Chondrocyte (in vitro differentiated cells): ENCODE results near the gene UNC13C. TPM values are rescaled to one million over a fixed set of nuclear protein-coding genes. Genes with fewer than 3 reads are reported as not detected.

ENCODE experiments used
- DNase-seq: peaks from one replicate; pipeline ENCODE4 v3.0.0; 2021; ENCODE audit warnings: mixed read lengths, low spot score
- H3K27ac Mint-ChIP-seq: one replicate; pipeline ENCODE4 v1.8.0; 2021; ENCODE audit warnings: mild to moderate bottlenecking, moderate library complexity, mixed read lengths; ENCODE audit not compliant: unreplicated experiment
- H3K27me3 Mint-ChIP-seq: 2 replicates; pipeline ENCODE4 v1.8.0; 2021; ENCODE audit warnings: low read depth, mixed read lengths
- H3K36me3 Mint-ChIP-seq: 2 replicates; pipeline ENCODE4 v1.8.0; 2021; ENCODE audit warnings: low read depth, mixed read lengths
- H3K4me1 Mint-ChIP-seq: 2 replicates; pipeline ENCODE4 v1.8.0; 2021; ENCODE audit warnings: low read depth, mild to moderate bottlenecking, mixed read lengths
- H3K4me3 Mint-ChIP-seq: one replicate; pipeline ENCODE4 v1.8.0; 2021; ENCODE audit warnings: mild to moderate bottlenecking, moderate library complexity, mixed read lengths; ENCODE audit not compliant: unreplicated experiment
- H3K9me3 Mint-ChIP-seq: 2 replicates; pipeline ENCODE4 v1.8.0; 2021; ENCODE audit warnings: low read depth, mixed read lengths
- total RNA-seq: library from RNA; stranded (reverse); gene quantifications from 3 replicates; pipeline ENCODE4 v1.2.1, GENCODE V29; 2021
- TF ChIP-seq, protein P1 (sequence below): fragments of 200-600 bp; sonication (generic); IDR thresholded peaks from 2 replicates; pipeline ENCODE4 v1.5.0; 2021; ENCODE audit warnings: antibody characterized with exemption, mild to moderate bottlenecking, moderate library complexity

Gene UNC13C
- total RNA-seq, 1 donor from 2014 or later, result 0.15 TPM

DNA sequence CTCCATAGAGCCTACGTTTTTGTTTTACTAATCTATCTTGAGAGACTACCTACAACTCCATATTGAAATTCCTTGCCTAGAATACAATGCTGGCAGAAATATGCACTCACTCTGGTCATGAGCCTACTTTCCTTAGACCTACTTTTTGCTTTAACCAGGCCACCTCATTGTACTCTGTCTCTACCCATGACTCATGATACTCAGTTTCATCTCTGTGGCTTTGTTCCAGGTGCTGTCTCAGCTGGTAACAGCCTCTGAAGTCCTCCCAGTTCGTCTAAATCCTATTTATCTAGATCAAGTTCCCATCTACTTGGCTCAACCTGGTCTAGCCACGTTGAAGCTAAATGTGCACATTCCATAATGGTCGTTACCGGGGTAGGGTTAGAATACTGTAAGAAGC, 682.1 kb downstream of the UNC13C start:
- Mint-ChIP-seq H3K9me3 (peaks cover 5% of the 10 kb centered on the region), H3K4me1 (no peaks in the 10 kb centered on the region), H3K4me3 (no peak overlapping the region), H3K36me3 (no peaks in the 10 kb centered on the region), H3K27me3 (no peaks in the 10 kb centered on the region), H3K27ac (no peak overlapping the region)
- TF ChIP-seq, protein P1, sequence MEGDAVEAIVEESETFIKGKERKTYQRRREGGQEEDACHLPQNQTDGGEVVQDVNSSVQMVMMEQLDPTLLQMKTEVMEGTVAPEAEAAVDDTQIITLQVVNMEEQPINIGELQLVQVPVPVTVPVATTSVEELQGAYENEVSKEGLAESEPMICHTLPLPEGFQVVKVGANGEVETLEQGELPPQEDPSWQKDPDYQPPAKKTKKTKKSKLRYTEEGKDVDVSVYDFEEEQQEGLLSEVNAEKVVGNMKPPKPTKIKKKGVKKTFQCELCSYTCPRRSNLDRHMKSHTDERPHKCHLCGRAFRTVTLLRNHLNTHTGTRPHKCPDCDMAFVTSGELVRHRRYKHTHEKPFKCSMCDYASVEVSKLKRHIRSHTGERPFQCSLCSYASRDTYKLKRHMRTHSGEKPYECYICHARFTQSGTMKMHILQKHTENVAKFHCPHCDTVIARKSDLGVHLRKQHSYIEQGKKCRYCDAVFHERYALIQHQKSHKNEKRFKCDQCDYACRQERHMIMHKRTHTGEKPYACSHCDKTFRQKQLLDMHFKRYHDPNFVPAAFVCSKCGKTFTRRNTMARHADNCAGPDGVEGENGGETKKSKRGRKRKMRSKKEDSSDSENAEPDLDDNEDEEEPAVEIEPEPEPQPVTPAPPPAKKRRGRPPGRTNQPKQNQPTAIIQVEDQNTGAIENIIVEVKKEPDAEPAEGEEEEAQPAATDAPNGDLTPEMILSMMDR, result no peak
- DNase-seq, result no peak

DNA sequence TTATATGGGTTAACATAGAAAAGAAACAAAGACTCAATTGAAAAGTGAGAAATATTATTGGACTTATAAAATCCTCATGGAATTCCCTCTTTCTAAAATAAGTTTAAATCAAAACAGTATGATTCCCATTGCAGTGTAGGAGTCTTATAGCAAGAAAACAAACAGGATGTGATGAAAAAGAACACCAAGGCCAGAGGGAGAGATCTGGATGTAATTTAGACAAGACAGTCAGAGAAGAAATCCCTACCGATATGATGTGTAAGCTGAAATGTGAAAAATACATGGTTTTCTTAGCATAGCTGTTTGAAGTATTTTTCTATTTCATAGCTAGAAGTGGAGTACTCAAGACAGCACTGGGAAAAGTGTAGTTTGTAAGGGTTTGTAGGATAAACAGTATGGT, 697.0 kb downstream of the UNC13C start:
- Mint-ChIP-seq H3K4me1 (no peaks in the 10 kb centered on the region), H3K27ac (no peak overlapping the region), H3K9me3 (peaks cover 34% of the 10 kb centered on the region), H3K36me3 (no peaks in the 10 kb centered on the region), H3K27me3 (no peaks in the 10 kb centered on the region), H3K4me3 (no peak overlapping the region)
- DNase-seq, result no peak
- TF ChIP-seq, protein P1, result no peak

DNA sequence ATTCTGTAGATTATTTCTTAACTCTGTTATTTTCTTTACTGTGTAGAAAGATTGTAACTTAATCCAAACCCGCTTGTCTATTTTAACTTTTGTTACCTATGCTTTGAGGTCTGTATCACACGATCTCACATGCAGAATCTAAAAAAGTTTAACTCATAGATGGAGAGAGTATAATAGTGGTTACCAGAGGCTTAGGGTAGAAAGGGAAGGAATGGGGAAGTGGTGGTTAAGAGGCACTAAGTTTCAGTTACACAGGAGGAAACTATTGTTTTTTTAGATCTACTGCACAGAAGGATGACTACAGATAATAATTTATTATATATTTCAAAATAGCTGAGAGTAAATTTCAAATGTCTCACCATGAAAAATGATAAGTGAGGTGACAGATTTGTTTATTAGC, 703.3 kb downstream of the UNC13C start:
- Mint-ChIP-seq H3K36me3 (no peaks in the 10 kb centered on the region), H3K9me3 (no peaks in the 10 kb centered on the region), H3K4me3 (no peak overlapping the region), H3K27me3 (peaks cover 2% of the 10 kb centered on the region), H3K4me1 (no peaks in the 10 kb centered on the region), H3K27ac (no peak overlapping the region)
- TF ChIP-seq, protein P1, result no peak
- no peak for DNase-seq

Other genes with a start within 250 kb of the UNC13C start
- 0.17 TPM in 1 of 3 replicates, not detected in the others for gene WDR72, start 218.8 kb upstream of the UNC13C start, total RNA-seq